Measurements from ENCODE around the gene TMEM89.
A peak's percentile ranks its signal among the peaks of the same experiment; 100 is the strongest.

TMEM89 gene

DNA sequence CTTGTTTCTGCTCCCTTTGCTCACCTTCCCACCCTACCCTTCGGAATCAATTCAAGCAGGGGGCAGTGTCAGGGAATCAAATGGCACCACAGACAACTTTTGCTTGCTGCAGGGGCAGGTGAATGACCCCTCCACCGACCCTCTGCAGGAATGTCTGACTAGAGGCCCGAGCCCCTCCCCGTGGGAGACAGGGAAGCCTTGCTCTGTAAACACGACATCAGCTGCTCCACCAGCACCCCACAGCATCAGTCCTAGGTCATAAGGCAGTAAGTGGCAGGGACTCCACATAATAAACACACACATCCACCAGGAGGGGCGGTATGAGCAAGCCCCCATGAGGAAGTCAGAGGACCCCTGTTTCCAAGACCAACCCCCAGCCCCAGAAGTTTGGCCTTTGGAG lies 15.7 kb upstream of the TMEM89 start:
- peaks cover 16% of the 10 kb centered on the region for H3K36me3 ChIP-seq (ENCODE audit: insufficient read depth, low read length)

GRCh38 chr3:48636149-48636655 lies 14.6 kb upstream of the TMEM89 start:
- H3K27me3 ChIP-seq (ENCODE audit: control insufficient read depth, insufficient read depth, low read length) = no peaks in the 10 kb centered on the region
- peak overlapping the region; percentile 91 for H3K4me2 ChIP-seq (ENCODE audit: low read length)
- peaks cover 27% of the 10 kb centered on the region for H3K36me3 ChIP-seq (ENCODE audit: insufficient read depth, low read length)
- peak overlapping the region; percentile 92 for H3K9ac ChIP-seq (ENCODE audit: low read depth, low read length)
- no peaks in the 10 kb centered on the region for H3K9me3 ChIP-seq (replicated peaks; ENCODE audit: low read length)
- peaks cover 25% of the 10 kb centered on the region for H3K4me1 ChIP-seq (ENCODE audit: control insufficient read depth, insufficient read depth, low read length)
- peak overlapping the region; percentile 97 for H3K4me3 ChIP-seq (ENCODE audit: low read length)

More for the DNA sequence above, 15.7 kb upstream of the TMEM89 start:
- Histone ChIP-seq H3K4me3 (ENCODE audit: low read length) (no peak overlapping the region), H3K9ac (ENCODE audit: low read depth, low read length) (no peak overlapping the region), H3K4me2 (ENCODE audit: low read length) (no peak overlapping the region), H3K9me3 (replicated peaks; ENCODE audit: low read length) (no peaks in the 10 kb centered on the region), H3K27me3 (ENCODE audit: control insufficient read depth, insufficient read depth, low read length) (no peaks in the 10 kb centered on the region), H3K4me1 (ENCODE audit: control insufficient read depth, insufficient read depth, low read length) (peaks cover 25% of the 10 kb centered on the region)

DNA sequence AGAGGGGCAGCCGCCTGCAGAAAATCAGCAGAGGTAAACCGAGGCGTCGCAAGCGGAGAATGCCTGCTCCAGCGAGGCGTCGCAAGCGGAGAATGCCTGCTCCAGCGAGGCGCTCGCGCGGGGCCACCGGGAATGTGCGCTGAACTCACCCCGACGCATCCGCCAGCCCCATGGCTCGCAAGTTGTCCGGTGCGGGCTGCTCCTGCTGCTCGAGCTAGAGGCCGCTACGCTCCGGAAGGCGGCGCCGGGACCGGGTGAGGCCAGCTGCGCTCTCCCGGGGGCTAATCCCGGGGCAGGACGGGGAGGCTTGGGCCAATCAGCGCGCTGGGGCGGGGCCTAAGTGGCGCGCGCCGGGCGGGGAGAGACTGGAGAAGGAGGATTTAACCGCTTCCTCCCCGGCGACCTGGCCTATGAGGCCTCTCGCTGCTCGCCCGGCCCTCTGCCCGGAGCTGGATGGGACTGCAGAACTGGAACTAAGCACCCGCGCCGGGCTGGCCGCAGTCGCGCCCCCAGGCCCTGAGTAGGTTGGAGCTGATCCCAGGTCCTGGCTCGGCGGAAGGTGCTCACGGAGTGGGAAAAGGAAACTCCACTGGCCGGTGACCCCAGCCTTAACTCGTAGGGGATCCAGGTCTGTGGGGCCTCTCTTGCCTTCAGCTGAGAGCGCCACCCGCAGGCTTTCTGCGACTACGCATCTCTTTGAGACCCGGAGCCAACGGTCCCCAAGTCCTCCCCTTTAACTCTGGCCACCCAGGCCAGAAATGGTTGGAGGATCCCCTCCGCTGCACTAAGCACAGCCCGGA lies 13.9 kb upstream of the TMEM89 start, which contains the start of gene SLC26A6:
Gene SLC26A6, minus strand, starts transcription at position 240 of the 800 bp plus-strand sequence. Its CDS starts 68 bp downstream, at position 172.
- Histone ChIP-seq H3K4me2 (ENCODE audit: low read length) (peak within 1 kb of the TSS; percentile 91), H3K9me3 (replicated peaks; ENCODE audit: low read length) (no peaks in the 10 kb centered on the region), H3K4me3 (ENCODE audit: low read length) (peak within 1 kb of the TSS; percentile 97), H3K9ac (ENCODE audit: low read depth, low read length) (peak within 1 kb of the TSS; percentile 92), H3K27me3 (ENCODE audit: control insufficient read depth, insufficient read depth, low read length) (no peaks in the 10 kb centered on the region), H3K4me1 (ENCODE audit: control insufficient read depth, insufficient read depth, low read length) (peaks cover 25% of the 10 kb centered on the region), H3K36me3 (ENCODE audit: insufficient read depth, low read length) (peaks cover 35% of the 10 kb centered on the region)

GRCh38 chr3:48634661-48635221 lies 13.2 kb upstream of the TMEM89 start:
- H3K9me3 ChIP-seq (replicated peaks; ENCODE audit: low read length) = no peaks in the 10 kb centered on the region
- peak overlapping the region; percentile 92 for H3K9ac ChIP-seq (ENCODE audit: low read depth, low read length)
- peak overlapping the region; percentile 91 for H3K4me2 ChIP-seq (ENCODE audit: low read length)
- H3K4me1 ChIP-seq (ENCODE audit: control insufficient read depth, insufficient read depth, low read length) = peaks cover 25% of the 10 kb centered on the region
- H3K4me3 ChIP-seq (ENCODE audit: low read length) = peak overlapping the region; percentile 97
- H3K36me3 ChIP-seq (ENCODE audit: insufficient read depth, low read length) = peaks cover 42% of the 10 kb centered on the region
- H3K27me3 ChIP-seq (ENCODE audit: control insufficient read depth, insufficient read depth, low read length) = no peaks in the 10 kb centered on the region

DNA sequence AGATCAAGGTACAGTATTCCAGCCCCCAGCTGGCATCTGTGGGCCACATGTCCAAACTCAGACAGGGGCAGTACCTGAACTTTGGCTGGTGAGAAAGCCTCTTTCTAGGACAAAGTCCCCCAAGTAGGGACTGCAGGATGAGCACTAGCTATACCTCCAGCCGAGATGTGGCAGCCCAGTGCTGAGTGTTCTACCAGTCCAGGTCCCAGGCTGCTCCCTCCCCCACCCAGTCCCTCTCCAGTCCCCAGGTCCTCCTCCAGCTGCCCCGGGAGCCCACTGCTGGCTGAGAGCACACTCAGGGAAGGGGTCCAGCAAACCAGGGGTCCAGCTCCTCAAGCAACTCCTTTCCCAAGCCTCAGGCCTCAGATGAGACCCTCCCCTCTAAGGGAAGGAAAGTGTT lies 12.2 kb upstream of the TMEM89 start:
- H3K9me3 ChIP-seq (replicated peaks; ENCODE audit: low read length) = no peaks in the 10 kb centered on the region
- peak overlapping the region; percentile 97 for H3K4me3 ChIP-seq (ENCODE audit: low read length)
- H3K4me1 ChIP-seq (ENCODE audit: control insufficient read depth, insufficient read depth, low read length) = peaks cover 25% of the 10 kb centered on the region
- H3K36me3 ChIP-seq (ENCODE audit: insufficient read depth, low read length) = peaks cover 52% of the 10 kb centered on the region
- H3K27me3 ChIP-seq (ENCODE audit: control insufficient read depth, insufficient read depth, low read length) = no peaks in the 10 kb centered on the region
- peak overlapping the region; percentile 92 for H3K9ac ChIP-seq (ENCODE audit: low read depth, low read length)
- H3K4me2 ChIP-seq (ENCODE audit: low read length) = peak overlapping the region; percentile 91

GRCh38 chr3:48633256-48633655 lies 11.7 kb upstream of the TMEM89 start:
- Histone ChIP-seq H3K9me3 (replicated peaks; ENCODE audit: low read length) (no peaks in the 10 kb centered on the region), H3K4me3 (ENCODE audit: low read length) (no peak overlapping the region), H3K36me3 (ENCODE audit: insufficient read depth, low read length) (peaks cover 57% of the 10 kb centered on the region), H3K4me2 (ENCODE audit: low read length) (peak overlapping the region; percentile 91), H3K4me1 (ENCODE audit: control insufficient read depth, insufficient read depth, low read length) (peaks cover 25% of the 10 kb centered on the region), H3K9ac (ENCODE audit: low read depth, low read length) (no peak overlapping the region), H3K27me3 (ENCODE audit: control insufficient read depth, insufficient read depth, low read length) (no peaks in the 10 kb centered on the region)

DNA sequence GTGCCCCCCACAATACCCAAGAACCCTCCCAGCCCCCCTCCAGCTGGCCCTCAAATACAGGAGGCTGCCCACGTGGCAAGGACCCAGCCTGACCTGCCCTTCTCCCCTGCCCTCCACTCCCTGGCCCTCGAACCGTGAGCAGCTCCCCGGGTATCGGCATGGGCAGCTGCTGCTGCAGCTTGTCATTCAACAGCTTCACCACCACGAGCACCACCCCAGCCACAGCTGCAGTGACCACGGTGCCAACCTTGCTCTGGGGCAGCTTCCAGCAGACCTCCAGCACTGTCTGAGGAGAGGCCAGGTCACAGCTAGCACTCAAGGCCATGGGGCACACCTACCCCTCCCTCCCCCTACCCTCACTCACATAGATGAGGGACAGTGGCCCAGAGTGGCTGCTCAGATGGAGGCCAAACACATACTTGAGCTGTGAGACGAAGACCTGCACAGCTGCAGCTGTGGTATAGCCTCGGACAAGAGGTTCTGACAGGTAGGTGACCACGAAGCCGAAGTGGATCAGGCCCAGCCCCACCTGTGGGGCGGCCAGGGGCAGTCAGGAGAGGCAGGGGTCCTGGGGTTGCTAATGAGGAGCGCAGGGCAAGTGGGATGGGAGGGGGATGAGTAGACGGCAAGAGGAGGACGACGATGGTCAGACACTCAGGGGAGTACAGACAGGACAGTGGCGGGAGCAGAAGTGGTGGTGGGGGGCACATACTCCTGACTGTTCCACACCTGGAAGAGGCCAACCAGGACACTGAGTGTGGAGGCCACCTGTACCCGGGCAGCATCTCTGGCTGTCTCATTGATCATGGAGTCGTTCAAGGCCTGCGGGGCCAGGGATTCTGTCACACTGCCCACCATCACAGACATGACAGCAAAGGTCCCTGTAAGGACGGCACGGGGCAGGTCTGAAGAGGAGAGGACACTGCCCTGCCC lies 10.2 kb upstream of the TMEM89 start:
- peaks cover 25% of the 10 kb centered on the region for H3K4me1 ChIP-seq (ENCODE audit: control insufficient read depth, insufficient read depth, low read length)
- no peaks in the 10 kb centered on the region for H3K27me3 ChIP-seq (ENCODE audit: control insufficient read depth, insufficient read depth, low read length)

GRCh38 chr3:48630833-48631232 lies 9.3 kb upstream of the TMEM89 start:
- no peaks in the 10 kb centered on the region for H3K27me3 ChIP-seq (ENCODE audit: control insufficient read depth, insufficient read depth, low read length)
- H3K9ac ChIP-seq (ENCODE audit: low read depth, low read length) = no peak overlapping the region
- H3K4me2 ChIP-seq (ENCODE audit: low read length) = no peak overlapping the region
- H3K36me3 ChIP-seq (ENCODE audit: insufficient read depth, low read length) = peaks cover 79% of the 10 kb centered on the region
- H3K4me3 ChIP-seq (ENCODE audit: low read length) = no peak overlapping the region
- H3K9me3 ChIP-seq (replicated peaks; ENCODE audit: low read length) = no peaks in the 10 kb centered on the region
- H3K4me1 ChIP-seq (ENCODE audit: control insufficient read depth, insufficient read depth, low read length) = peaks cover 16% of the 10 kb centered on the region

More for the DNA sequence above, 10.2 kb upstream of the TMEM89 start:
- Histone ChIP-seq H3K9ac (ENCODE audit: low read depth, low read length) (no peak overlapping the region), H3K9me3 (replicated peaks; ENCODE audit: low read length) (no peaks in the 10 kb centered on the region), H3K4me2 (ENCODE audit: low read length) (no peak overlapping the region), H3K36me3 (ENCODE audit: insufficient read depth, low read length) (peaks cover 70% of the 10 kb centered on the region), H3K4me3 (ENCODE audit: low read length) (no peak overlapping the region)

- H3K9me3 ChIP-seq (replicated peaks; ENCODE audit: low read length) = no peaks in the 10 kb centered on the region
- peaks cover 84% of the 10 kb centered on the region for H3K36me3 ChIP-seq (ENCODE audit: insufficient read depth, low read length)
- H3K9ac ChIP-seq (ENCODE audit: low read depth, low read length) = no peak overlapping the region
- H3K4me1 ChIP-seq (ENCODE audit: control insufficient read depth, insufficient read depth, low read length) = peaks cover 16% of the 10 kb centered on the region
- H3K4me3 ChIP-seq (ENCODE audit: low read length) = no peak overlapping the region
- no peak overlapping the region for H3K4me2 ChIP-seq (ENCODE audit: low read length)
- H3K27me3 ChIP-seq (ENCODE audit: control insufficient read depth, insufficient read depth, low read length) = no peaks in the 10 kb centered on the region
Measured at GRCh38 chr3:48630407-48630806, 8.8 kb upstream of the TMEM89 start.

- no peaks in the 10 kb centered on the region for H3K9me3 ChIP-seq (replicated peaks; ENCODE audit: low read length)
- no peak overlapping the region for H3K4me3 ChIP-seq (ENCODE audit: low read length)
- peaks cover 16% of the 10 kb centered on the region for H3K4me1 ChIP-seq (ENCODE audit: control insufficient read depth, insufficient read depth, low read length)
- H3K9ac ChIP-seq (ENCODE audit: low read depth, low read length) = no peak overlapping the region
- no peaks in the 10 kb centered on the region for H3K27me3 ChIP-seq (ENCODE audit: control insufficient read depth, insufficient read depth, low read length)
- H3K36me3 ChIP-seq (ENCODE audit: insufficient read depth, low read length) = peaks cover 88% of the 10 kb centered on the region
- H3K4me2 ChIP-seq (ENCODE audit: low read length) = no peak overlapping the region
Measured at GRCh38 chr3:48629894-48630293, 8.3 kb upstream of the TMEM89 start.

All from skeletal muscle satellite cell (primary cell).